Stimulated activated CD4-positive, alpha-beta T cell treated with anti-CD3 and anti-CD28 coated beads, Interleukin-2, amount 100 ng/mL, for 4 hours (primary cell): Measurements from ENCODE around the gene ZNF446.
"Not testable (repeated sequence)": the region's sequence is repeated elsewhere in the genome, so short reads cannot be mapped to it uniquely, and the experiment has no call there.

Experiments
- DNase-seq: peaks from one replicate; pipeline ENCODE4 v3.0.0-alpha.2; 2020; ENCODE audit warnings: low read depth

The ZNF446 gene

GRCh38 chr19:58475714-58476497 is at the start of gene ZNF446:
Gene ZNF446 (plus strand): TSS chr19:58476352. CDS start chr19:58477219, 867 bp downstream.
- peak; percentile 93 for DNase-seq

GRCh38 chr19:58428617-58429016 is 47.5 kb upstream of the ZNF446 start:
- DNase-seq = no peak

- DNase-seq = no peak
Measured at GRCh38 chr19:58429745-58430144, 46.4 kb upstream of the ZNF446 start.

- no peak for DNase-seq
Measured at GRCh38 chr19:58434217-58434616, 41.9 kb upstream of the ZNF446 start.

- peak; percentile 92 for DNase-seq
Measured at GRCh38 chr19:58439576-58440554, 36.3 kb upstream of the ZNF446 start, which contains the start of gene ZNF132. Gene ZNF132 (minus strand): TSS chr19:58440153. CDS start chr19:58439821, 332 bp downstream.

- no peak for DNase-seq
Measured at GRCh38 chr19:58440556-58440955, 35.6 kb upstream of the ZNF446 start.

- not testable (repeated sequence) for DNase-seq
Measured at GRCh38 chr19:58442986-58443385, 33.2 kb upstream of the ZNF446 start.

- DNase-seq = not testable (repeated sequence)
Measured at GRCh38 chr19:58448860-58449259, 27.3 kb upstream of the ZNF446 start.

GRCh38 chr19:58449980-58450379 is 26.2 kb upstream of the ZNF446 start:
- DNase-seq = not testable (repeated sequence)

GRCh38 chr19:58450856-58451357 is 25.2 kb upstream of the ZNF446 start:
- DNase-seq = no peak

- peak; percentile 94 for DNase-seq
Measured at GRCh38 chr19:58451358-58452101, 24.6 kb upstream of the ZNF446 start, which contains the start of gene ZNF324B. Gene ZNF324B (plus strand): TSS chr19:58451622. CDS start chr19:58453702, 2,080 bp downstream.

- DNase-seq = no peak
Measured at GRCh38 chr19:58453743-58454142, 22.4 kb upstream of the ZNF446 start.

- DNase-seq = no peak
Measured at GRCh38 chr19:58455306-58455705, 20.8 kb upstream of the ZNF446 start.

- no peak for DNase-seq
Measured at GRCh38 chr19:58456111-58456510, 20.0 kb upstream of the ZNF446 start.

- DNase-seq = no peak
Measured at GRCh38 chr19:58460039-58460438, 16.1 kb upstream of the ZNF446 start.

GRCh38 chr19:58466089-58466759 is 9.9 kb upstream of the ZNF446 start:
- DNase-seq = no peak

- DNase-seq = peak; percentile 96
Measured at GRCh38 chr19:58466760-58467589, 9.2 kb upstream of the ZNF446 start, which contains the start of gene ZNF324. Gene ZNF324 (plus strand): TSS chr19:58467080. CDS start chr19:58469186, 2,106 bp downstream.

GRCh38 chr19:58468216-58468839 is 7.8 kb upstream of the ZNF446 start:
- no peak for DNase-seq

- no peak for DNase-seq
Measured at GRCh38 chr19:58469241-58470013, 6.7 kb upstream of the ZNF446 start.
